B cell (primary cell): ENCODE measurements around the gene DUSP14. TPM values are rescaled to one million over a fixed set of nuclear protein-coding genes. Genes with fewer than 3 reads are reported as not detected.

Experiments used
- ATAC-seq: fragments of 200-7000 bp; cut with Tn5 transposase; one replicate; pipeline ENCODE4 v1.10.0; 2021; ENCODE audit warnings: low read depth, mild to moderate bottlenecking, moderate number of reproducible peaks, moderate library complexity
- CTCF ChIA-PET: fragments of 350-600 bp; sonication (Branson Sonifier 250); formaldehyde crosslinking; loops from one replicate; lab custom pipeline; 2021; ENCODE audit warnings: antibody characterized with exemption, inconsistent platforms; lab: Charles Lee
- POLR2A ChIA-PET: fragments of 350-600 bp; sonication (Branson Sonifier 250); formaldehyde crosslinking; loops from one replicate; lab custom pipeline; 2021; ENCODE audit warnings: antibody characterized with exemption; lab: Charles Lee
- DNase-seq: peaks from one replicate; pipeline ENCODE4 v3.0.0; 2013
- H2AFZ ChIP-seq: 2 replicates; pipeline ENCODE4 v1.6.1; 2012; ENCODE audit warnings: mild to moderate bottlenecking, low read depth, low read length; ENCODE audit not compliant: insufficient read depth, poor library complexity, severe bottlenecking
- H3K27ac ChIP-seq, 2 donors: 1 replicate in 1 of 2; 2 replicates in 1 of 2; pipeline ENCODE4 v1.5.1; 2012 to 2013; ENCODE audit warnings: low read length in 2 of 2, mild to moderate bottlenecking in 2 of 2, moderate library complexity in 1 of 2
- H3K27me3 ChIP-seq, 4 experiments: fragments of 200-600 bp in 1 of 4; sonication (generic) in 1 of 4; replicated peaks in 1 of 4; 1 replicate in 2 of 4; 2 replicates in 2 of 4; pipeline versions ENCODE4 v1.6.1 to v1.7.0; 2013 to 2016; ENCODE audit warnings: low read length in 3 of 4, mild to moderate bottlenecking in 2 of 4, mixed read lengths in 1 of 4, moderate library complexity in 1 of 4; ENCODE audit not compliant: insufficient read depth in 4 of 4, control insufficient read depth in 3 of 4; ENCODE audit errors: control extremely low read depth in 1 of 4
- H3K36me3 ChIP-seq, 2 experiments: replicated peaks in 1 of 2; 1 replicate in 1 of 2; 2 replicates in 1 of 2; pipeline versions ENCODE4 v1.6.1 to v1.7.1; 2013; ENCODE audit warnings: low read length in 1 of 2; ENCODE audit not compliant: insufficient read depth in 2 of 2, control insufficient read depth in 1 of 2; ENCODE audit errors: control extremely low read depth in 1 of 2, extremely low read depth in 1 of 2
- H3K4me1 ChIP-seq, 2 donors: fragments of 200-600 bp in 1 of 2; sonication (generic) in 1 of 2; 1 replicate in 1 of 2; 2 replicates in 1 of 2; pipeline versions ENCODE4 v1.5.1 to v1.6.1; 2013 to 2017; ENCODE audit warnings: low read length in 2 of 2; ENCODE audit not compliant: control insufficient read depth in 2 of 2, insufficient read depth in 2 of 2
- H3K4me2 ChIP-seq: replicated peaks from 2 replicates; pipeline ENCODE3; 2012; ENCODE audit warnings: mild to moderate bottlenecking, low read depth, low read length; ENCODE audit not compliant: poor library complexity, severe bottlenecking
- H3K4me3 ChIP-seq, 5 experiments: fragments of 200-600 bp in 1 of 5; sonication (generic) in 1 of 5; 1 replicate in 3 of 5; 2 replicates in 2 of 5; pipeline versions ENCODE4 v1.5.1 to v1.7.0; 2011 to 2016; ENCODE audit warnings: low read length in 4 of 5, mild to moderate bottlenecking in 4 of 5, low read depth in 2 of 5, control low read depth in 1 of 5, moderate library complexity in 1 of 5; ENCODE audit not compliant: insufficient read depth in 1 of 5; ENCODE audit errors: control extremely low read depth in 1 of 5, extremely low read depth in 1 of 5
- H3K79me2 ChIP-seq: fragments of 200-600 bp; sonication (generic); one replicate; pipeline ENCODE4 v1.6.0; 2016; ENCODE audit warnings: low read length; ENCODE audit not compliant: control insufficient read depth, insufficient read depth
- H3K9ac ChIP-seq: fragments of 200-600 bp; sonication (generic); 2 replicates; pipeline ENCODE4 v1.6.1; 2017; ENCODE audit warnings: mild to moderate bottlenecking, low read length, moderate library complexity
- H3K9me3 ChIP-seq, 3 donors: one replicate each; pipeline versions ENCODE4 v1.6.1 to v1.7.1; 2013; ENCODE audit warnings: low read length in 2 of 3; ENCODE audit not compliant: control insufficient read depth in 2 of 3, insufficient read depth in 1 of 3; ENCODE audit errors: control extremely low read depth in 1 of 3
- H4K20me1 ChIP-seq: 2 replicates; pipeline ENCODE4 v1.6.0; 2012; ENCODE audit warnings: mild to moderate bottlenecking, low read length; ENCODE audit not compliant: insufficient read depth, control insufficient read depth, poor library complexity, severe bottlenecking
- H3K27ac Mint-ChIP-seq: one replicate; pipeline ENCODE4 v1.8.0; 2021; ENCODE audit warnings: mixed read lengths
- H3K27me3 Mint-ChIP-seq: one replicate; pipeline ENCODE4 v1.8.0; 2021; ENCODE audit warnings: mixed read lengths
- H3K4me1 Mint-ChIP-seq: one replicate; pipeline ENCODE4 v1.8.0; 2021; ENCODE audit warnings: mixed read lengths
- H3K4me3 Mint-ChIP-seq: one replicate; pipeline ENCODE4 v1.8.0; 2021; ENCODE audit warnings: mixed read lengths
- H3K9me3 Mint-ChIP-seq: one replicate; pipeline ENCODE4 v1.8.0; 2022; ENCODE audit warnings: mixed read lengths; ENCODE audit not compliant: insufficient read depth
- EZH2 ChIP-seq: IDR thresholded peaks from 2 replicates; pipeline ENCODE4 v1.6.1; 2012; ENCODE audit warnings: borderline replicate concordance, low read depth, mild to moderate bottlenecking, moderate library complexity, low read length; ENCODE audit not compliant: insufficient read depth, poor library complexity, severe bottlenecking
- WGBS: methylation state at CpG from one replicate; pipeline ENCODE4 v1.1.5; 2013; ENCODE audit warnings: missing lambda C conversion rate; ENCODE audit not compliant: insufficient coverage; 5-methylcytosine and 5-hydroxymethylcytosine counted together
- intact Hi-C: fragments of 100-400 bp; cut with micrococcal nuclease; formaldehyde crosslinking; loops from one replicate; pipeline ENCODE4 v1.10.0; 2022
- polyA plus RNA-seq: library from polyadenylated mRNA; depleted of rRNA; stranded (reverse); fragments of >200 nt; gene quantifications from 2 replicates; pipeline ENCODE4 v1.2.3, GENCODE V29; 2012
- total RNA-seq, 2 donors: library from RNA; stranded (reverse); fragments of 120-200 nt in 1 of 2; gene quantifications; 1 replicate in 1 of 2; 2 replicates in 1 of 2; pipeline versions ENCODE4 v1.2.3 to v1.2.4, GENCODE V29; 2013 to 2022
- TF ChIP-seq, protein P1 (sequence below): fragments of 200-600 bp; IDR thresholded peaks from one replicate; pipeline ENCODE4 v1.8.0; 2022; ENCODE audit warnings: antibody characterized with exemption, mild to moderate bottlenecking

Gene DUSP14
- total and polyA plus RNA-seq, 2 donors (not counting 1 experiment from before 2014, with no cell fraction given) = 3.1 to 5.1 TPM

DNA sequence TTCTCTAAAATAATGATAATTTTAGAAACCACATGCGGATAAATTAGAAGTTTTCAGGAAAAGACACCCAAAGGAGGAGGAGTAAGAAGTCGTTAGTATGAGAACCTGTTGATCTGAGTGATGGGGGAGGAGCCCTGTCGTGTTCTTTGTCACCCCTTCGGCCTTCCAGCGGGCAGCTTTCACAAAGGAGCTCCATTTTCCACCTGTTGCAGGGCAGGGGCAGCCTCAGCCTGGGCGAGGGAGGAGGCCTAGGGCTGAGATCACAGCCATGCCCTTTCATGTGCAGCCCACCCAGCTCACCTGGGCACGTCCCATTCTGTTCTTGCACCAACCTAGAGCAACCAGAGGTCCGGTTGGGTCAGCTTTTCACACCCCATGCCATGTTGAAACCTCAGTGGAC is 5.3 kb downstream of the DUSP14 start:
- TF ChIP-seq, protein P1, sequence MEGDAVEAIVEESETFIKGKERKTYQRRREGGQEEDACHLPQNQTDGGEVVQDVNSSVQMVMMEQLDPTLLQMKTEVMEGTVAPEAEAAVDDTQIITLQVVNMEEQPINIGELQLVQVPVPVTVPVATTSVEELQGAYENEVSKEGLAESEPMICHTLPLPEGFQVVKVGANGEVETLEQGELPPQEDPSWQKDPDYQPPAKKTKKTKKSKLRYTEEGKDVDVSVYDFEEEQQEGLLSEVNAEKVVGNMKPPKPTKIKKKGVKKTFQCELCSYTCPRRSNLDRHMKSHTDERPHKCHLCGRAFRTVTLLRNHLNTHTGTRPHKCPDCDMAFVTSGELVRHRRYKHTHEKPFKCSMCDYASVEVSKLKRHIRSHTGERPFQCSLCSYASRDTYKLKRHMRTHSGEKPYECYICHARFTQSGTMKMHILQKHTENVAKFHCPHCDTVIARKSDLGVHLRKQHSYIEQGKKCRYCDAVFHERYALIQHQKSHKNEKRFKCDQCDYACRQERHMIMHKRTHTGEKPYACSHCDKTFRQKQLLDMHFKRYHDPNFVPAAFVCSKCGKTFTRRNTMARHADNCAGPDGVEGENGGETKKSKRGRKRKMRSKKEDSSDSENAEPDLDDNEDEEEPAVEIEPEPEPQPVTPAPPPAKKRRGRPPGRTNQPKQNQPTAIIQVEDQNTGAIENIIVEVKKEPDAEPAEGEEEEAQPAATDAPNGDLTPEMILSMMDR = no peak
- no peak for TF ChIP-seq EZH2
- no peaks in the 10 kb centered on the region for H3K36me3 ChIP-seq
- 93% methylated on average over 7 of the region's 8 CpGs for WGBS
- Mint-ChIP-seq H3K4me1 (peaks cover 17% of the 10 kb centered on the region), H3K27me3 (no peaks in the 10 kb centered on the region), H3K27ac (no peak overlapping the region), H3K4me3 (no peak overlapping the region), H3K9me3 (no peaks in the 10 kb centered on the region)
- no peaks in the 10 kb centered on the region for H3K9me3 ChIP-seq
- H3K27me3 ChIP-seq = no peaks in the 10 kb centered on the region
- no peak overlapping the region for H3K9ac ChIP-seq
- H2AFZ ChIP-seq = no peak overlapping the region
- no peak overlapping the region for H3K27ac ChIP-seq
- POLR2A ChIA-PET = no interaction called here
- H3K79me2 ChIP-seq = no peaks in the 10 kb centered on the region
- CTCF ChIA-PET = no interaction called here
- intact Hi-C loops = no loop called here
- no peak for DNase-seq
- peaks cover 7 to 11% of the 10 kb centered on the region in 2 donors for H3K4me1 ChIP-seq
- no peak overlapping the region for H3K4me2 ChIP-seq
- H3K4me3 ChIP-seq = no peak overlapping the region
- no peak for ATAC-seq
- no peaks in the 10 kb centered on the region for H4K20me1 ChIP-seq

DNA sequence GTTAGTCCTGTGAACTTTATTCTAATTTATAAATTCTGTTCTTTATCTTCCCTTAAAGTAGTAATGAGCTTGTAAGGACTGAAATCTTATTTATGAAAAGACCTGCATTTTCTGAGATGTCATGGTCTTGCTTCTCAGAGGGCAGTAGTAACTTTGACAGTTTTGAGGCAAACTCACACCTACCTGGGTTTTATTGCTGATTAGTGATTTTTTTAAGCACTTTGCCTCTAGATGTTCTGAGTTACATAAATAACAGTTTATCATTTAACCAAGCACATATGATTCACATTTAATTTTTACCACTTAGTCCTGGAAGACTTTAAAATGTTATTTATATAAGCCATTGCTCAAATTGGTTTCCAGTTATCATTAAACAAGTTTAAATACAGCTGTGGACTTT is 10.7 kb downstream of the DUSP14 start:
- H3K9ac ChIP-seq = no peak overlapping the region
- no peaks in the 10 kb centered on the region for H3K36me3 ChIP-seq
- Mint-ChIP-seq H3K27me3 (no peaks in the 10 kb centered on the region), H3K4me1 (no peaks in the 10 kb centered on the region), H3K27ac (no peak overlapping the region), H3K4me3 (no peak overlapping the region), H3K9me3 (no peaks in the 10 kb centered on the region)
- no peak for TF ChIP-seq EZH2
- TF ChIP-seq, protein P1 = no peak
- H3K4me1 ChIP-seq = no peaks in the 10 kb centered on the region
- H3K9me3 ChIP-seq = no peaks in the 10 kb centered on the region
- no peak overlapping the region for H3K27ac ChIP-seq
- CTCF ChIA-PET = no interaction called here
- H3K4me2 ChIP-seq = no peak overlapping the region
- no peaks in the 10 kb centered on the region for H4K20me1 ChIP-seq
- POLR2A ChIA-PET = no interaction called here
- H3K27me3 ChIP-seq = no peaks in the 10 kb centered on the region
- intact Hi-C loops = no loop called here
- ATAC-seq (no peak), DNase-seq (no peak)
- no peak overlapping the region for H2AFZ ChIP-seq
- no peak overlapping the region for H3K4me3 ChIP-seq
- no peaks in the 10 kb centered on the region for H3K79me2 ChIP-seq
